Stomach (tissue), 9 donors: ENCODE data around the gene ATXN3L. TPM values are rescaled to one million over a fixed set of nuclear protein-coding genes. Genes with fewer than 3 reads are reported as not detected.

Experiments used
- DNase-seq, 2 donors: peaks; one replicate each; pipeline versions ENCODE4 v3.0.0 to v3.0.0-alpha.2; 2013 to 2019
- H3K27ac ChIP-seq, 5 donors: fragments of 200-600 bp in 4 of 5; sonication (generic) in 4 of 5; one replicate each; pipeline ENCODE4 v1.5.1; 2013 to 2019; ENCODE audit warnings: mild to moderate bottlenecking in 1 of 5, moderate library complexity in 1 of 5
- H3K27me3 ChIP-seq, 3 donors: fragments of 200-600 bp; sonication (generic); one replicate each; pipeline ENCODE4 v1.5.1; 2017 to 2019; ENCODE audit warnings: mixed run types in 1 of 3
- H3K36me3 ChIP-seq, 4 donors: fragments of 200-600 bp; sonication (generic); 1 replicate in 3 of 4; 2 replicates in 1 of 4; pipeline ENCODE4 v1.5.1; 2016 to 2019
- H3K4me1 ChIP-seq, 4 donors: fragments of 200-600 bp; sonication (generic); one replicate each; pipeline ENCODE4 v1.5.1; 2016 to 2019
- H3K4me3 ChIP-seq, 4 donors: fragments of 200-600 bp; sonication (generic) in 3 of 4; one replicate each; pipeline ENCODE4 v1.5.1; 2016 to 2019; ENCODE audit warnings: mild to moderate bottlenecking in 1 of 4
- H3K9me3 ChIP-seq, 4 donors: fragments of 200-600 bp; sonication (generic); one replicate each; pipeline ENCODE4 v1.5.1; 2016 to 2019
- CTCF ChIP-seq, 7 experiments: fragments of 450-650 bp in 4 of 7; fragments of 200-600 bp in 3 of 7; sonication (generic) in 3 of 7; IDR thresholded peaks; one replicate each; pipeline ENCODE4 v1.5.1; 2016 to 2019; ENCODE audit warnings: antibody characterized with exemption in 7 of 7, control low read depth in 2 of 7, mild to moderate bottlenecking in 1 of 7
- EP300 ChIP-seq: sonication (generic); formaldehyde crosslinking; IDR thresholded peaks from one replicate; pipeline ENCODE4 v1.6.1; 2017; ENCODE audit warnings: antibody characterized with exemption
- POLR2A ChIP-seq, 4 donors: fragments of 450-650 bp; IDR thresholded peaks; one replicate each; pipeline ENCODE4 v1.6.1; 2016; ENCODE audit warnings: antibody characterized with exemption in 4 of 4, control low read depth in 2 of 4, mild to moderate bottlenecking in 1 of 4, moderate library complexity in 1 of 4
- POLR2AphosphoS5 ChIP-seq, 3 donors: sonication (generic); formaldehyde crosslinking; IDR thresholded peaks; one replicate each; pipeline ENCODE4 v1.6.1; 2016; ENCODE audit warnings: antibody characterized with exemption in 3 of 3
- WGBS, 5 donors: extraction: QIAGEN DNeasy Blood & Tissue Kit in 3 of 5; methylation state at CpG; one replicate each; pipeline versions ENCODE4 v1.1.5 to v1.1.7; 2013 to 2018; 5-methylcytosine and 5-hydroxymethylcytosine counted together
- intact Hi-C: fragments of 100-400 bp; cut with DNase I; formaldehyde crosslinking; loops from one replicate; pipeline ENCODE4 v1.15.1; 2023; ENCODE audit warnings: low total_unique reads
- polyA plus RNA-seq, 3 donors: library from polyadenylated mRNA; stranded (reverse); fragments of 200-250 nt; gene quantifications; one replicate each; pipeline ENCODE4 v1.2.3, GENCODE V29; 2013
- total RNA-seq, 5 donors: library from RNA; depleted of rRNA; stranded (reverse); fragments of >200 nt; gene quantifications; one replicate each; pipeline versions ENCODE4 v1.1.0 to v1.2.3, GENCODE V29; 2014 to 2016
- donor health status: healthy with polysubstance abuse.
- donor health status: Bipolar disorder and iron deficiency.
- donor health status: healthy.

ATXN3L gene
- total and polyA plus RNA-seq, 8 donors, result not detected

- H3K27ac ChIP-seq, result no peak overlapping the region
- H3K4me3 ChIP-seq, result no peak overlapping the region
- H3K27me3 ChIP-seq, result no peaks in the 10 kb centered on the region
- H3K9me3 ChIP-seq, result no peaks in the 10 kb centered on the region
- intact Hi-C loops, result no loop called here
- no peaks in the 10 kb centered on the region for H3K36me3 ChIP-seq
- no peak for DNase-seq
- TF ChIP-seq CTCF (IDR thresholded peaks at IDR 0.05), result no peak
- no peak for TF ChIP-seq EP300
- no peak for TF ChIP-seq POLR2A (IDR thresholded peaks at IDR 0.05)
- no peak for TF ChIP-seq POLR2AphosphoS5 (IDR thresholded peaks at IDR 0.05)
- 92 to 97% (median 96%) methylated on average over 8 of the region's 8 CpGs for WGBS, 5 donors
- H3K4me1 ChIP-seq, result no peaks in the 10 kb centered on the region
These were observed 7.8 kb upstream of the ATXN3L start for GRCh38 chrX:13327666-13328065.

- no peaks in the 10 kb centered on the region for H3K27me3 ChIP-seq
- no peaks in the 10 kb centered on the region for H3K4me1 ChIP-seq
- intact Hi-C loops, result no loop called here
- no peak overlapping the region for H3K4me3 ChIP-seq
- DNase-seq, result no peak
- H3K36me3 ChIP-seq, result no peaks in the 10 kb centered on the region
- WGBS, 5 donors, result 56 to 78% (median 63%) methylated on average over 1 of the region's 1 CpG
- H3K9me3 ChIP-seq, result no peaks in the 10 kb centered on the region
- H3K27ac ChIP-seq, result no peak overlapping the region
- TF ChIP-seq EP300 (no peak), POLR2A (IDR thresholded peaks at IDR 0.05) (no peak), CTCF (IDR thresholded peaks at IDR 0.05) (no peak), POLR2AphosphoS5 (IDR thresholded peaks at IDR 0.05) (no peak)
These were observed 3.4 kb upstream of the ATXN3L start for GRCh38 chrX:13323241-13323640.

- H3K27me3 ChIP-seq, result no peaks in the 10 kb centered on the region
- H3K36me3 ChIP-seq, result no peaks in the 10 kb centered on the region
- no peak overlapping the region for H3K4me3 ChIP-seq
- H3K9me3 ChIP-seq, result no peaks in the 10 kb centered on the region
- intact Hi-C loops, result no loop called here
- TF ChIP-seq EP300 (no peak), CTCF (IDR thresholded peaks at IDR 0.05) (no peak), POLR2A (IDR thresholded peaks at IDR 0.05) (no peak), POLR2AphosphoS5 (IDR thresholded peaks at IDR 0.05) (no peak)
- no peak for DNase-seq
- H3K27ac ChIP-seq, result no peak overlapping the region
- 95 to 98% (median 96%) methylated on average over 6 of the region's 6 CpGs for WGBS, 5 donors
- H3K4me1 ChIP-seq, result no peaks in the 10 kb centered on the region
These were observed 2.5 kb downstream of the ATXN3L start for GRCh38 chrX:13317366-13317765.

- Histone ChIP-seq H3K36me3 (no peaks in the 10 kb centered on the region), H3K4me3 (no peak overlapping the region), H3K27ac (no peak overlapping the region), H3K4me1 (no peaks in the 10 kb centered on the region), H3K9me3 (no peaks in the 10 kb centered on the region), H3K27me3 (no peaks in the 10 kb centered on the region)
- intact Hi-C loops, result no loop called here
- 93 to 97% (median 95%) methylated on average over 4 to 6 of the region's 6 CpGs for WGBS, 5 donors
- DNase-seq, result no peak
- TF ChIP-seq EP300 (no peak), POLR2A (IDR thresholded peaks at IDR 0.05) (no peak), POLR2AphosphoS5 (IDR thresholded peaks at IDR 0.05) (no peak), CTCF (IDR thresholded peaks at IDR 0.05) (no peak)
These were observed 8.3 kb downstream of the ATXN3L start for GRCh38 chrX:13311560-13311959.
